GM19239 (cell line): Measurements from ENCODE around the gene H2AZ1.

Experiments
- DNase-seq: peaks from one replicate; pipeline ENCODE4 v3.0.0; 2011; ENCODE audit warnings: low spot score; ENCODE audit not compliant: insufficient read length
- FAIRE-seq: peaks from 2 replicates; lab custom pipeline; 2011; peaks lifted over from hg19 to GRCh38; lab: Jason Lieb, UNC

Gene H2AZ1

GRCh38 chr4:99946356-99947189 lies 3.5 kb downstream of the H2AZ1 start, which contains the start of gene DNAJB14:
TSS of gene DNAJB14 (minus strand) at chr4:99946618. CDS start at chr4:99946571, 47 bp downstream.
- peak; percentile 64 for FAIRE-seq
- peak; percentile 34 for DNase-seq

DNA sequence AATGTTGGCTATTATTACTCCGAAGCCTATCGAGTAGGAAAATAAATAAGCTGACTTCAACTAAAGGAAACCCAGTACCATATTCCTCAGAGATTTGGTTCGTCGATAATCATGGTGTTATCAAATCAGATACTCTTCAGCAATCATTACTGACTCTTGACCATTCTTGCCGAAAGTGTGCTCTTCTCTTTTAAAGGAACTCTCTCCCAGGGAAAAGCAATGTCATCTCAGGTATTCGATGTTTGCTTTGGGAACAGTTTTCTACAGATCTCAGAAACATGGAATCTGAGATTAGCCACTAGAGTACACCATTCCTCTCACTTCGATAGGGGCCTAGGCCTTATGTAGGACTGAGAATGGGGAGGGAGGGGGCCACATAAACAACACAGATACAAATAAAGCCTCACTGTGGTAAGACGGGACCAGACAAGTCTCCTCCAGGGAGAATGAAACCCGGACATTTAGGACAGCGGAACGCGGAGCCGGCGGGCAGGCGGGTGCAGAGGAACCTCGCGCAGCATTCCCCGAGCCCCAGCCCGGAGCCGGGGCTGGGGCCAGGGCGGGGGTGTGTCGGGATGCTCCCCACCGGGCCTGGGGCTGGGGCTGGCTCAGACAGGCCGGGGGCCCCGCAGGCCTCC lies 4.2 kb downstream of the H2AZ1 start:
- FAIRE-seq = peak; percentile 45
- no peak for DNase-seq

DNA sequence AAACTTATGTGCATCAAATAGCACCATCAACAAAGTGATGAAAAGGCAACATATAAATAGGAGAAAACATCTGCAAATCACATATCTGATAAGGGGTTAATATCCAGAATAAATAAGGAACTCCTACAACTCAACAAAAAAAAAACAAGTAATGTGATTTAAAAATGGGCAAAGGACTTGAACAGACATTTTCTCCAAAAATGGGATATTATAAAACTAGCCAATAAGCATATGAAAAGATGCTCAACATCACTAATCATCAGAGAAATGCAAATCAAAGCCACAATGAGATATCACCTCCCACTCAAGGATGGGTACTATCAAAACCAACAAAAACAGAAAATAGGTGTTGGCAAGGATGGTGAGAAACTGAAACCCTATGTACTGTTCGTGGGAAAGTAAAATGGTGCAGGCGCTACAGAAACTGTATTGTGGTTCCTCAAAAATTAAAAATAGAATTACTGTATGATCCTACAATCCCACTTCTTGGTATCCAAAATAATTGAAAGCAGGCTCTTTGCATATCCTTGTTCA lies 6.1 kb downstream of the H2AZ1 start:
- FAIRE-seq (peak; percentile 21), DNase-seq (no peak)

GRCh38 chr4:99938243-99938753 lies 11.8 kb downstream of the H2AZ1 start:
- DNase-seq (no peak), FAIRE-seq (no peak)

DNA sequence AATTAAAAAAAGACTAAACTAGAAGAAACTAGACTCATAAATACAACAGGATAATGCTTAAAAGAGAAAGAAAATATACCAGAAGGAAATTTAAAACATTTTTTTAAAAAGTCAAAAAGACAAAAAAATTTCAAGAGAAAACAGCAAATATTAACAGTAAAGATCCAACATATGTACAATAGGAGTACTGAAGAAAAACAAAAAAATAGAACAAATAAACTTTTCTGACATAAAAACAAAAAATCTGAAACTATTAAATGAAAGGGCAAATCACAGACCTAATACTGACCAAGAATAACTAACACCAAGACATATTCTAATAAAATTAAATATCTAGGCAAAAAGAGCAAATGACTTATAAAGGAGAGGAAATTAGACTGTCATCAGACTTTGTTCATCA lies 15.2 kb downstream of the H2AZ1 start:
- FAIRE-seq (no peak), DNase-seq (no peak)

- FAIRE-seq = no peak
Measured at GRCh38 chr4:99927566-99927965, 22.5 kb downstream of the H2AZ1 start.

GRCh38 chr4:99921174-99921573 lies 28.9 kb downstream of the H2AZ1 start:
- DNase-seq (no peak), FAIRE-seq (no peak)

More at GRCh38 chr4:99927566-99927965, 22.5 kb downstream of the H2AZ1 start:
- no peak for DNase-seq

- FAIRE-seq = no peak
- DNase-seq = no peak
Measured at GRCh38 chr4:99918656-99919055, 31.4 kb downstream of the H2AZ1 start.

DNA sequence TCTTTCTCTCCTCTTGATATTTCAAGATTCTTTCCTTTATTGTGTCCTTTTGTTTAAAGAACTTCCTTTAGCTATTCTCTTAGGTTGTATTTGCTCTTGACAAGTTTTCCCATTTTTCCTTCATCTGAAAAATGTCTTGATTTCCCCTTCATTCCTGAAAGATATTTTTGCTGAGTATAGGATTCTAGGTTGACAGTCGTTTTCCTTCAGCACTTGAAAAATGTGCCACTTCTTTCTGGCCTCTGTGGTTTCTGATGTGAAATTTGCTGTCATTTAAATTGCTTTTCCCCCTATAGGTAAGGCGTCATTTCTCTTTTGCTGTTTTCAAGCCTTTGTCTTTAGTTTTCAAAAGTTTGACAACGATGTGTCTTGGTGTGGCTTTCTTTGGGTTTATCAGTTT lies 32.5 kb downstream of the H2AZ1 start:
- FAIRE-seq (no peak), DNase-seq (no peak)

DNA sequence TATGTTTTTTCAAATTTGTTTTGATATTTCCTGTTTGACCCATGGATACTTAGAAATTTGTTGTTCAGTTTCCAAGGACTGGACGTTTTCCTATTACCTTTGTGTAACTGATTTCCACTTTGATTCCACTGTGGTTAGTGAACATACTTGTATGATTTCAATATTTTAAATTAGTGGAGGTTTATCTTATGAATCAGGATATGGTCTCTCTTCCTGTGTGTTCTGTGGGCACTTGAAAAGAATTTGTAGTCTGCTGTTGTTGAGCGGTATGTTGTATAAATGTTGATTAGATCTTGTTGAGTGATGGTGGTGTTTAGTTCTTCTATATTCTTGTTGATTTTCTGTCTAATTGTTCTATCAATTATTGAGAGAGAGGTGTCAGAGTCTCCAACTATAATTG lies 34.6 kb downstream of the H2AZ1 start:
- DNase-seq = no peak
- FAIRE-seq = no peak
